ENCODE results near the gene CEP295NL.
"Not testable (repeated sequence)": the region's sequence is repeated elsewhere in the genome, so short reads cannot be mapped to it uniquely, and the experiment has no call there.

The CEP295NL gene

DNA sequence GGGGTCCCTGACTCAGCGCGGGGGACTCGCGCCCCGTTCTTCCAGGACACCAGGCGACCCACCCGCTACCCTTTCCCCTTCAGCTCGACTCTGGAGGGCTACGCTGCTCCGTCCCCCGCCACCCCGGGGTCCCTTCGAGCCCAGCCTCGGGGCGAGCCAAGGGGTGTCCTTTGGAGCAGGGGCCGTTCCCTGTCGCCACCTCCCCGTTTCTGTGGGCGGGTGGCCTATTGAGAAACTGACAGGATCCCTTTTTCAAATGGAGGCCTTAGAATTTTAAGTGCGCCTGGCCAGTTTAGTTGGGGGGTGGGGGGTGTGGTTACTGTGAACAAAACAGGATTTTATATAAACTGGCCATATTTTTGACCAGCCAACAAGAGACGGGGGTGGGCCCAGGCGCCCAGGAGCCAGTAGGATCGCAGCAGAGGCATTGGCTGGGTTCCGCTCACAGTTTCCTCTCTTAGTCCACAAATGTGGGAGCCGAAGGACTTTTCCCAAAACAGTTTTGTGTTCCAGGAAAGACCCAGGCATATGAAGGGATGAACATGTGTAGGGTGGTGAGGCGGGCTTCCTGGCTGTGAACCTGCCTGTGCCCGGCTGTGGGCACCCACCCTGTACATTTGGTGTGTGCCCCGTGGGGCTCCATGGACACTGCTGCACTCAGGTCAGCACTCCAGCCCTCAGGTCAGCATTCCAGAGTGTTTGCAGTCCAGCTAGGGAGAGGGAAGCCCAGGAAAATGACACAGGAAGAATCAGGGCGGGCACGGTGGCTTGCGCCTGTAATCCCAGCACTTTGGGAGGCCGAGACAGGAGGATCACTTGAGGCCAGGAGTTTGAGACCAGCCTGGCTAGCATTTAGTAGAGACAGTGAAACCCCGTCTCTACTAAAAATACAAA lies 22.9 kb upstream of the CEP295NL start:
- no peak for FAIRE-seq

DNA sequence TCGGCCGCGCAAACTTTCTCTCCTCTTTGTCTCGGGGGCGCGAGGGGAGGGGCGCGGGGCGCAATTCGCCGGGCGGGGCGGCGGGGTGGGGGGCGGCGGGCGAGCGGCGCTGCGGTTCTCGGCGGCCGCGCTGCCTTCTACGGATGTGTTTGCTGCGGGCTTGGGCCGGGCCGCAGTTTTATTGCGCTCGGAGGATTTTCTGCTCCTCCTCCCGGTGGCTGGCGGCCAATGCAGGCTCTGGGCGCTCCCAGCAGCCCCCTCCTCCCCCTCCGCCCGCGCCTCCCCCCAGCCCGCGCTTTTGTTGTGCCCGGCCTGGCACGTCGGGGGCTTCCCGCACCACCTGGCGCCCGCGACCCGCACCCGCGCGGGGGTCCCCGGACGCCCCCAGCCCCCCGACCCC lies 22.2 kb upstream of the CEP295NL start, which contains the start of gene TIMP2:
Gene TIMP2, minus strand, starts transcription at position 154 of the 400 bp plus-strand sequence. CDS start 299 bp downstream, outside the sequence.
- FAIRE-seq = no peak

DNA sequence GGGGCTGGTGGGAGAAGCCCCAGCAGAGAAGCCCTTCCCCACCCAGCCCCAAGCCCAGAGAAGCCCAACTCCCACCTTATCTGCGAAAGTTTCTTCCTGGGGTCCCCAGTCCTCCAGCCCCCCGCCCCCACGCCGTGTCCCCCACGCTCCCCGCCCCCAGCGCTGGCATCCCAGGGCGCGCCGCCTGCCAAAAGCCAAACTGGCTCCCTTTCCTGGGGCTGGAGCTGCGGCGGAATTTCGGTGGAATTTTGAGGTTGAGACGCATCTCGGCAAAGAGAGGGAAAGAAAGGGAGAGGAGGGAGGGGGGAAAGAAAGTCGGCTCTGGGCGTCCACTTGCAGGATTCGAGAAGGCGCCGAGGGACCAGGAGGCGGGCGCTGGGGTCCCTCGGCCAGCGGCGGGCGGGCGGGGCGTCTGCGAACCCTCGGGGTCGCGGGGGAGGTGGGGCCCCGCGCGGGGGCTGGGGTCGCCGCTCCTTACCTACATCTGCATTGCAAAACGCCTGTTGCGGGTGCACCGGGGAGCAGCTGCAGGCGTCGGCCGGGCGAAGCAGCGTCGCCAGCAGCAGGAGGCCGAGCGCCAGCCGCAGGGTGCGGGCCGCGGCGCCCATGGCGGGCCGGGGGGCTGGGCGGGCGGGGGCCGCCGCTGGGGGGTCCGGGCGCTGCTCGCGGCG lies 21.6 kb upstream of the CEP295NL start:
- FAIRE-seq = no peak

DNA sequence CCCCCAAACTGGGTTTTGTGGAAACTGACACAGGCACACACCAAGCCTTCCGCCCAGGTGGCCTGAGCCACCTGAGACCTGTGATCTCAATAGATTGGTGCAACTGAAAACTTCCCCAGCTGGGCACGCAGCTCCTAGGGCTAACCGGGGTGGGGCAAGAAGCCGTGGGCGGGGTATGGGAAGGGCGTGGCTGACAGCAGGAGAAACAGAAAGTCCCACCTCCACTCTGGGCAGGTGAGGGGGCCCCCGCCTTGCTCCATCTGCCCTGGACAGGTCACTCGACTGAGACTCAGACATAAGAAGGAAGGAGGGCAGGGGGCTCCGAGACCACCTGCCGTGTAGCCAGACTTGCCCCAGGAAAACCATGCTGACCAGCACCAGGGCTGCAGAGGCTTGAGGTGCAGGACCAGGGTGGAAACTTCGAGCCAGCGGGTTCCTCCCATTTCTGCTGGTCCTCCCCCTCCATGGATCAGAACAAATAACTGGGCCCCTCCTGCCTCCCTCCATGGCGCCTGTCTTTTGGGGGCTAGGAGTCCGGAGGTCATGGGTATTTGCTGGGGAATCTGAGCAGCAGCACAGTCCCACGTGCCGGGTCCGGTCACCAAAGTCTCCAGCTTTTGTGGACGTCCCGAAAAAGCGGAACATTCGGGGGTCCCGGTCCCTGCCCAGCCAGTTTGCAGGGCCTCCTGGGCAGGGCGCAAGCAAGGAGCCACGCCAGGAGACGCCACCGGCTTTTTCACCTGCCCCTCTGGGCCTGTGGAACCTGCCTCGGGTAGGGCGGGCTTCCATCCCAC lies 20.9 kb upstream of the CEP295NL start:
- FAIRE-seq = no peak

DNA sequence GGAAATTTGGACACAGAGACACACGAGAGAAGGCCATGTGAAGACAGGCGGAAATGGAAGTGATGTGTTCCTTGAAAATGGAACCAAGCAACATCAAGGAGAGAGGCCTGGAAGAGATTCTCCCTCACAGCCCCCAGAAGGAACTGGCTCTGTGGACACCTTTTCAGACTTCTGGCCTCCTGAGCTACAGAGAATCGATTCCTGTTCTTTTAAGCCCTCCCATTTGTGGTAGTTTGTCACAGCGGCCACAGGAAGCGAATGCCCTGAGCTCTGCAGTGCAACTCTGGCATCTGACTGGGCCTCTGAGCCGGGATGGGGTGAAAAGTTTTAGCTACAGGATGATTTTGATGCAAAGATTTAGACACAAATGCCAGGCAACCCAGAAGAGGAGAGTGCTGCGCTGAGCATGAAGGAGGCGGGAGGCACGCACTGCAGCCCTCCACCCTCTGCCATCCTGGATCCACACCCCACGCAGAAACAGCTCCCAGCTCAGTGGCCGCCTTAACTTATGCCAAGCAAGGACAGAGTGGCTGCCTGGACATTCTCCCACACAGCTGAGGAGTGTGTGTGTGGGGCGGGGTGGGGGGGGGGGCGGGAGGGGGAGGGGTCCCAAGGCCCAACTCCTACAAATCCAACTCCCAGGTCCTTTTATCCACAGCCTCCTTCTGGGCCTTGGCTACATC lies 20.0 kb upstream of the CEP295NL start:
- FAIRE-seq = no peak

DNA sequence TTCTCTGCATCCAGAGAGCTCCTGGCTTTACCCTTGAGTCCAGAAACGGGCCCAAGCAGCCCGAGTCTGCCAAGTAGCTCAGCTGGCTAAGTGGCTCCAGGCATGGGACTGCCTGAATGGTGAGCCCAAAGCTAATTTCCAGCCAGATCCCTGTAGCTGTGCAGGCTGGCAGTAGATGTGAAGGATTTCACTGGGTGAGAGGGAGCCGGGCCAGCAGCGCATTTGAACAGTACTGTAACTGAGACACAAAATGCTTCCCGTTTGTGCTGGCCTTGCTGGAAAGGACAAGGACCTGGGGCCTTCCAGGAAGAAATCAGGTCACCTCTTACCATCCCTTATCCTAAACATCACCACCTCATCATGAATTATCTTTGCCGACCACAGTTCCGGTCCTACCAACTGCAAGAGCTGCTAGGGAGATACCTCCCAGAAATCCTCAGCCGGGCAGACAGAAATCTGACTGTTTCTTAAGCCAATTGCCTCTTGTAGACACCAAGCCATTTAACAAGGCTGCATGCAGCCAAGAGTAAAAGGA lies 18.5 kb upstream of the CEP295NL start:
- FAIRE-seq = no peak

DNA sequence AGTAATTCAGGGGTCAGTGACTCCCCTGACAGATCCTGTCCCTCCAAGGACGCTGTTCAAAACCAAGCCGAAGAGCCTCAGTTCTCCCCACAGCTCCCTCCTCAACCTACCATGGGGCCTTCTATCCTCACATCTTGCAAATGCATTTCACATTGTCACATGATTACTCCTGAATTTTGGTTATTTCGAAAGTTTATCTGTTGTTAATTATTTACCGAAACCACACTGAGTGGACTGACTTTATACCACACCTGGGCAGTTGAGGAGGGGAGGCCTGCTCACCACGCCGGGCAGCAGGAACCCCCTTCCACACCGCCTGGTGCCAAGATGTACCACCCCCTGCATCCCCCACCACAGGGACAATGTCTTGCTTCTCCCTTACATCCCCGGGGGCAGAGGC lies 17.5 kb upstream of the CEP295NL start:
- no peak for FAIRE-seq

DNA sequence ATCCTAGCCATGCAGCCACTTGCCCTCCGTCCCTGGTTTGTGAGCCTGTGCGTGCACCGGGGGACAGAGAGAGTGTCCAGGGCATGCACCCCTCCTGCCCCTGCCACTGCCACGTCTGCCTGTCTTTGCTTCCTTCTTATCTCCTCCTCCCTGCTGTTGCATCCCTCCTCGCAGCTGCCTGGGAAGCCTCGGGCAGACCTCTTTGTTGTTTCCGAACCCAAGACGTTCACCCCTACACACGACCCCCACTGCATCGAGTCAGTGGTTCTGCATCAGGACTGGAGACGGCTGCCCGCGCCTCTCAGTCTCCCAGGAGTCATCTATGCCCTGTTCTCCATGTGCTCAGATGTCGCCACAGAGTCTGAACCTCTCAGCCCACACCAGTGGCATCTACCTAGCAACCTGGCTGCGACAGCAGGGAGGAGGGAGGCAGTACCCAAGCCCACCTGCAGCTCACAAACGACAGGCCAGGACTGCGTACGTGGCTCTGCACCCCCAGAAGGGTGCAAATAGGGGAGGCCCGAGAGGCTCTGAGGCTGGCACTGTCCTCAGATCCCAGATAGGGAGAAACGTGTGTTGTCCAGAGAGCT lies 17.0 kb upstream of the CEP295NL start:
- no peak for FAIRE-seq

DNA sequence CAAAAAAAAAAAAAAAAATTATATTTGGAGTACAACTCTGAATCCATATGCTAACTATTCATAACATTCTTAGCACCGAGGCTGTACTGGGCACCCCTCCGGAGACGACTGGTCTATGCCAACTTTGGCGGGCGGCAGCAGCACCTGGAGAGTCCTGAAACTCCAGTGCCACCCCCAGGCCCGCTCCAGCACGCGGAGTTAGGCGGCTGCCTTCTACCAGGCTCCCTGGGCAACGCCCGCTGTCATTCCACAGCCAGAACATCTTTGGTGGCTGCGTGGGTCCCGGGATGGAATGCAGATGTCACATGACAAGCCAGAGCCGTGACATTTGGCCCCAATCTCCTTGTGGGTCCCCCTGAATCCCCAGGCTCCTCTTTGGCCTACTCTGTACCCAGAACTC lies 16.0 kb upstream of the CEP295NL start:
- FAIRE-seq = no peak

DNA sequence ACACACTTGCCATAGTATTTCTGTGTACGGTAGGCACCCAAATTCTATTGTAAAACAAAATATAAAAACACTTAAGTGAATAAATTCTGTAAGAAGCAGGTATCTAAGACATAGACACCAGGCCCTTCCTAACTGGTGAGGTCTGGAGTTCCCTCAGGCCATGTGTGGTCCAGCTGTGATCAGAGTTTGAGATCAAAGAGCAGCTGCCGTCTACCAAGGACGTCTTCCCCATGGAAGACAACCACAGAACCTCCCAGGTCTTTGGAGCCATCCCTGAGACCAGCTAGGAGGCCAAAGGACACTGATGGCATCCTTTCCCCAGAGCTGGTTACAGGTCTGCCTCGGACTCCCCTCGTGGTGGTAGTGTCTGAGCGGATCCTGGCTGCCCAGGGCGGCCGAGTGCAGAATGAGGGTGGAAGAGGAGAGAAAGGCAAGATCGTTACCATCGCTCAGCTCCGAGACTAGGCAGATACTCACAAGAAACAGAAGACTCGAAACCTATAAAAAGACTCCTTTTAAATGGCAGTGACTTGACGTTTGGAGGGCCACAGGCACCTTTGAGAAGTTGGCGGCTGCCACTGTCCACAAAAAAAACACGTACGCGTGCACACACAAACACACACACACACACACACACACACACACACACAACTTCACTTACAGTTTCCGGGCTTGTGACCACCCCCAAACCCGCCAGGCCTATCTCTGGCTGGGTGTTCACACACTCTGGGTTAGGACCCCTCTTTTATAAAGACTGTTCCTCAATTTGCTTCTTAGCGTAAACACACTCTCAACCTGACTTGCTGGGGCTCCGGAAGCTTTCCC lies 14.7 kb upstream of the CEP295NL start:
- FAIRE-seq = no peak

DNA sequence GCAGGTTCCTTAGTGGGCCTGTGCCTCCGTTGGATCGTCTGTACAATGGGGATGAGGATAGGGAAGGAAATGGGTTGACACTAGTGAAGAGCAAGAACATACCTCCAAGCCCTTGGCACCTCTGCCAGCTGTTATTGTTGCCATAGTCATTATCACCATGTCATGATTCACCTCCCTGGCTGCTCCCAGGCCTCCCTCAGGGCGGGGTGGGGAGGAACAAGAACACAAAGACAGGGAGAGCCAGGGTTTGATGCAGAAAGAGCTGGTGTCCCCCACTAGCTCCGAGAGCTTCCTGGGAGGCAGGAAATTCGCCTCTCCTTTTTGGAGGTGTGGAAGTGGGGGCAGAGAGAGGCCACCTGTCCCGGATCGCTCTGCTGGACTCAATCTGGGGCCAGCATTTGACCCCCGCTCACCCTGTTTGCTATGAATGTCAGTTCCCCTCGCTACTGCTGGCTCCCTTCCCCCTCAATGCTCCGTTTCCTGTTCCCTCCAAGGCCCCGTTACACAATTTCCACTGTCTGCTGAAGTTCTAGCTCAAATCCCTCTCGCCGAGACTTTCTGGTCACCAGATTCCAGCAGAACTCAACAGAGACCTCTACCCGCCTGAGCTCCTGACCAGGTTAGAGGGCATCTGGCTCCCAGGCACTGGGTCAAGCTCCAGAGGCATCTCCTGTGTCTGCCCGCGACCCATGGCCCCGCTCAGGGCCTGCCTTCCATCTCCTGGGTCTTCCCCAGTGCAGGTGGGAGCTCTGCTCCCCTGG lies 13.1 kb upstream of the CEP295NL start:
- FAIRE-seq = no peak

DNA sequence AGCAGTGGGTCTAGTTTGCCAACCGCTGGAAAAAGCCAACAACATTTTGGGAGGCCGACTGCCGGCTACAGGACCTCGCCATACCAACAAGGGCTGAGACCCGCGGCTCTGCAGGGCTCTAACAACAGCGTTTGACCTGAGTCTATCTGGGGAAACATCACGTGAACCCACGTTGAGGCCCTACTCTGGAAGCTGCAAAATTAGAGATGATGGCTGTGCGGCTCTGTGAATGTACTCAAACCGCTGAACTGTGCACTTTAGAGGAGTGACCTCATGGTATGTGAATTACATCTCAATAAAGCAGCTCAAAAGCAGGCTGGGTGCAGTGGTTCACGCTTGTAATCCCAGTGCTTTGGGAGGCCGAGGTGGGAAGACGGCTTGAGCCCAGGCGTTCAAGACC lies 10.1 kb upstream of the CEP295NL start:
- FAIRE-seq = no peak

DNA sequence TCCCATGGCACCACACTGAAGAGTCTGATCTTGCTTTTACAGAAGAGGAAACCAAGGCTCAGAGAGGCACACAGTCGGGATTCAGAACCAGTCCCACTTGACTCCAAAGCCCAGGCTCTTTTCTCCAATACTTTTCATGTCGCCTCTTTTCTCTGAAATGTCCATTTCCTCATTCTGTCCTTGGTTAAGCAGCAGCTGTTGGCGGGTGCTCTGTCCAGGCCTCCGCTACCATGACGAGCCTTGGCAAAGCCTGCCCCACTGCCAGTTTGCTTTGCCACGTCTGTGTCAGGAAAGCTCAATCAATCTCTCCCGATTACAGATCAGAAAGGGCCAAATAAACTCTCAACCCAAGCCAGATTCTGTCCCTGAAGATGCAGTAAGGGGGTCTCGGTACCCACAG lies 9.1 kb upstream of the CEP295NL start:
- FAIRE-seq = no peak

DNA sequence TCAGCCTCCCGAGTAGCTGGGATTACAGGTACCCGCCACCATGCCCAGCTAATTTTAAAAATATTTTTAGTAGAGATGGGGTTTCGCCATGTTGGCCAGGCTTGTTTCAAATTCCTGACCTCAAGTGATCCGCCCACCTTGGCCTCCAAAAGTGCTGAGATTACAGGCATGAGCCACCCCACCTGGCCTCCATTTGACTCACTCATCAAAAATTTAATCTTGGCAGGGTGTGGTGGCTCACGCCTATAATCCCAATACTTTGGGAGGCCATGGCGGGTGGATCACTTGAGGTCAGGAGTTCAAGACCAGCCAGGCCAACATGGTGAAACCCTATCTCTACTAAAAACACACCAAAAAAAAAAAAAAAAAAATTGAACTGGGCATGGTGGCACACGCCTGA lies 8.5 kb upstream of the CEP295NL start:
- FAIRE-seq = not testable (repeated sequence)

DNA sequence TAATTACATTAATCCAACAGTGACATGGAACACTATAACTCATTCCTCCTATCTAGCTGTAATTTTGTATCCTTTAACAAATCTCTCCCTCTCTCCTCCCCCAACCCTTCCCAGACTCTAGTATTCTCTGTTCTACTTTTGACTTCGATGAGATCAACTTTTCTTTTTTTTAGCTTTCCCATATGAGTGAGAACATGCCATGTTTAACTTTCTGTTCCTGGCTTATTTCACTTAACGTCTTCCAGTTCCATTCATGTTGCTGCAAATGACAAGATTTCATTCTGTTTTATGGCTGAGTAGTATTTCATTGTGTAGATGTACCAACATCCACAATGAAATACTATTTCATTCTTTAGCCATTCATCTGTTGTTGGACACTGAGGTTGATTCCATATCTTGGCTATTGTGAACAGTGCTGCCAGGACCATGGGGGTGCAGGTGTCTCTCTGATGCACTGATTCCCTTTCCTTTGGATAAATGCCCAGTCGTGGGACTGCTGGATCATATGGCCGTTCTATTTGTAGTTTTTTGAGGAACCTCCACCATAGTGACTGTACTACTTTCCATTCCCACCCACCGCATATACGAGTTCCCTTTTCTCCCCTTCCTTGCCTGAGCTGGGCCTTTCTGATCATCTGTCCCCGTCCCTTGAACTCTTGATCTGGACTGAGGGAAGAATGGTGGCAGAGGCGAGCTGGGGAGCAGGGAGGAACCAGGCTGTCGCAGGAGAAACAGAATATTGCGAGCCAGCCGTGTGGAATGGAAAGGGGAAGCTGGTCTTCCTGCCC lies 7.7 kb upstream of the CEP295NL start:
- FAIRE-seq = no peak

DNA sequence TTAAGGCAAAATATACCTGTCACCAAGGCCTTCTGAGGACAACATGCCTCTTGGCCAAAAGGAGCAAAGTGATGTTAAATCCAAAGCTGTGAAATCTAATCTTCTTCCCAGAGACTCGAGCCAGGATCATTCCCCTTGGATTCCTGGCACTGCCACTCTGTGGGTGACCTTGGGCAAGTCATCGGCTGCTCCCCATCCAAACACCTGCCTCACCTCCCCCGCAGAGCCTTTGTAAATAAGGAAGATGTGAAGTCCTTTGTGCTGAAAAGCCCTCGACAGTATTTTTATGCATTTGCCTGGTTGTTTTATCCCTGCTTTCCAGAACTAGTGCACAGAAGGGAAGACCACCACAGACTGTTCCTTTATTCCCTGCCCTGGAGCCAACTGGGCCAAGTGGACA lies 5.4 kb upstream of the CEP295NL start:
- FAIRE-seq = no peak

DNA sequence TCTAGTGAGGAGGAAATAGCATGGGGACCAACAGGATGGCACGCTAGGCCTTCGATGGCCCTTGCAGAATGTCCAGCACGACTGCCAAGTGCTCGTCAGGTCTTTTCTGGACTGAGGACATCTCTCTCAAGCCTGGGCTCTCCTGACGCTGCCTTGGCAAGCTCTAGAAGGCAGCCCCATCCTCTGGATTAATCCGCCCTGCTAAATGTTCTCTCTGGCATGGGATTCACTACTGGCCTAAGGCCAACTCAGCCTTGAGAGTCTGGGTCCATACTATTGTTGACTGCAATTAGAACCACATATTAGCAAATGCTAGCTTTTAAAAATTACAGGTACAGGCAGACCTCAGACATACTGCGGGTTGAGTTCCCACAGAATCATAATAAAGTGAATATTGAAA lies 2.5 kb upstream of the CEP295NL start:
- FAIRE-seq = no peak

DNA sequence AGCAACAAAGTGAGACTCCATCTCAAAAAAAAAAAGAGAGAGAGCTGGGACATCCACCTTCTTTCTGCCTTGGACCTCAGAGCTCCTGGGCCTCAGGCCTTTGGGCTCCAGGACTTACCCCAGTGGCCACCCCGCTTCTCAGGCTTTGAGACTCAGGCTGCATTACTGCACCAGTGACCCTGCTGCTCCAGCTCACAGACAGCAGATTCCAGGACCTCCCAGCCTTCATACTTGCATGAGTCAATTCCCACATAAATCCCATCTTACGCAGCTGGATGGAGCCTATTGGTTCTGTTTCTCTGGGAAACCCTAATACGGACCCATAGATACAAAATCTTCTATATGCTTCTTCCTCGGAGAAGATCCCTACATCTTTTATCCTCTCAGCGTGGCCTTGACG lies 2.1 kb upstream of the CEP295NL start:
- FAIRE-seq = no peak

DNA sequence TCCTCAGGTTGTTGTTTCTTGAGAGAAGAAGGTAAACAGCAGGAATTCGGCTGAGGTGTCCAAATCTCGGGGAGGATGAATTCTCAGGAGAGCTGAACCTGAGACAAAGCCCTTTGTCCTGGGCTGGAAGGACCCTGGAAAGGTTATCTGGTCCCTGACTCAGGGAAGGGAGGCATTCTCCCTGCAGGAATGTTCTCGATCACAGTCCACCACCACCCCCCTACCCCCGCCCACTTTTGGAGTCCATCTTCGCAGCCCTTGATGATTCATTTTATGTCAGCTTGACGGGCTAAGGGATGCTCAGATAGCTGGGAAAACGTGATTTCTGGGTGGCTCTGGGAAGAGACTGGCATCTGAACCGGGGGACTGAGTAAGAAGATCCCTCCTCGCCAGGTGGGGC lies 1.4 kb upstream of the CEP295NL start:
- FAIRE-seq = no peak

DNA sequence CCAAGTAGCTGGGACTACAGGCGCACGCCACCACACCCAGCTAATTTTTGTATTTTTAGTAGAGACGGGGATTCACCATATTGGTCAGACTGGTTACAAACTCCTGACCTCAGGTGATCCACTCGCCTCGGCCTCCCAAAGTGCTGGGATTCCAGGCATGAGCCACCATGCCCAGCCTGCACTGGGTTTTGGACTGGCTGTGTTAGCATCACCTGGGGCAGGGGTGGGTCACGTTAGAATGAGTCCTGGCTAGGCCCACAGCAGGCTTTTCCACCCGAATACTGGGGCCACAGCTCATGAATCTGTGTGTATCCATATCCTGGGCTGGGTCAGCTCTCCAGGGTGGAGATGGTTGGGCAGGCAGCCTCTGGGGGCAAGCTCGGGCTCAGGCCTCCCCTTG lies 770 bp downstream of the CEP295NL start:
- FAIRE-seq = not testable (repeated sequence)

All from A204.1 (cell line).